ENCODE data around the gene PLAGL1. TPM values are rescaled to one million over a fixed set of nuclear protein-coding genes. Genes with fewer than 3 reads are reported as not detected.
"Not testable (repeated sequence)": the region's sequence is repeated elsewhere in the genome, so short reads cannot be mapped to it uniquely, and the experiment has no call there.

PLAGL1 gene
- total and polyA plus RNA-seq, 7 donors, result 2.5 to 15.4 (median 3.3) TPM

- 11 to 15% (median 13%) methylated on average over 8 of the region's 8 CpGs for WGBS, 3 donors
- Histone ChIP-seq H3K36me3 (ENCODE audit: insufficient read depth in 1 of 2, low read depth in 1 of 2) (no peaks in the 10 kb centered on the region), H3K9me3 (peaks cover 7% of the 10 kb centered on the region), H3K4me3 (no peak overlapping the region), H3K27ac (no peak overlapping the region), H3K4me1 (no peaks in the 10 kb centered on the region), H3K27me3 (ENCODE audit: insufficient read depth in 3 of 3, low read length in 2 of 3) (peaks cover 0 to 3% (median 0%) of the 10 kb centered on the region in 3 donors)
- peak in 2 of 4 donors; percentile 47 to 69 for ATAC-seq
- intact Hi-C loops (cut with DNase I), result loop anchor here in 1 of 2 donors (1.0 to 5.0 kb wide), 3 partner anchors 73 to 438 kb away; no protein-coding TSS in a partner anchor
- TF ChIP-seq, protein P1, sequence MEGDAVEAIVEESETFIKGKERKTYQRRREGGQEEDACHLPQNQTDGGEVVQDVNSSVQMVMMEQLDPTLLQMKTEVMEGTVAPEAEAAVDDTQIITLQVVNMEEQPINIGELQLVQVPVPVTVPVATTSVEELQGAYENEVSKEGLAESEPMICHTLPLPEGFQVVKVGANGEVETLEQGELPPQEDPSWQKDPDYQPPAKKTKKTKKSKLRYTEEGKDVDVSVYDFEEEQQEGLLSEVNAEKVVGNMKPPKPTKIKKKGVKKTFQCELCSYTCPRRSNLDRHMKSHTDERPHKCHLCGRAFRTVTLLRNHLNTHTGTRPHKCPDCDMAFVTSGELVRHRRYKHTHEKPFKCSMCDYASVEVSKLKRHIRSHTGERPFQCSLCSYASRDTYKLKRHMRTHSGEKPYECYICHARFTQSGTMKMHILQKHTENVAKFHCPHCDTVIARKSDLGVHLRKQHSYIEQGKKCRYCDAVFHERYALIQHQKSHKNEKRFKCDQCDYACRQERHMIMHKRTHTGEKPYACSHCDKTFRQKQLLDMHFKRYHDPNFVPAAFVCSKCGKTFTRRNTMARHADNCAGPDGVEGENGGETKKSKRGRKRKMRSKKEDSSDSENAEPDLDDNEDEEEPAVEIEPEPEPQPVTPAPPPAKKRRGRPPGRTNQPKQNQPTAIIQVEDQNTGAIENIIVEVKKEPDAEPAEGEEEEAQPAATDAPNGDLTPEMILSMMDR (IDR thresholded peaks at IDR 0.05), result peak; percentile 94
- peak; percentile 72 to 81 for DNase-seq
Observed at GRCh38 chr6:144013486-144013909, 5.4 kb upstream of the PLAGL1 start.

GRCh38 chr6:144012534-144012933 is 4.5 kb upstream of the PLAGL1 start:
- no peak for ATAC-seq
- TF ChIP-seq, protein P1 (IDR thresholded peaks at IDR 0.05), result no peak
- Histone ChIP-seq H3K27ac (no peak overlapping the region), H3K27me3 (ENCODE audit: insufficient read depth in 3 of 3, low read length in 2 of 3) (no peaks in the 10 kb centered on the region), H3K36me3 (ENCODE audit: insufficient read depth in 1 of 2, low read depth in 1 of 2) (no peaks in the 10 kb centered on the region), H3K9me3 (peaks cover 7% of the 10 kb centered on the region), H3K4me3 (no peak overlapping the region), H3K4me1 (no peaks in the 10 kb centered on the region)
- WGBS, 3 donors, result 43 to 69% (median 55%) methylated on average over 1 of the region's 1 CpG
- DNase-seq, result no peak
- intact Hi-C loops (cut with DNase I), result loop anchor here in 1 of 2 donors (2.0 to 5.0 kb wide), 2 partner anchors 72 to 165 kb away; no protein-coding TSS in a partner anchor

GRCh38 chr6:144009628-144010027 is 1.6 kb upstream of the PLAGL1 start:
- WGBS, 3 donors, result 89 to 100% (median 95%) methylated on average over 2 of the region's 2 CpGs
- not testable (repeated sequence) for H3K36me3 ChIP-seq (ENCODE audit: insufficient read depth in 1 of 2, low read depth in 1 of 2); DNase-seq; H3K9me3 ChIP-seq; H3K27me3 ChIP-seq (ENCODE audit: insufficient read depth in 3 of 3, low read length in 2 of 3); H3K4me1 ChIP-seq; H3K27ac ChIP-seq; H3K4me3 ChIP-seq; ATAC-seq
- intact Hi-C loops (cut with DNase I), result loop anchor here in 1 of 2 donors (5.0 kb wide), 1 partner anchor 162 kb away; no protein-coding TSS in a partner anchor

GRCh38 chr6:144008846-144009245 is 787 bp upstream of the PLAGL1 start:
- intact Hi-C loops (cut with DNase I), result no loop called here
- TF ChIP-seq, protein P1 (IDR thresholded peaks at IDR 0.05), result no peak
- no peak overlapping the region for H3K27ac ChIP-seq

GRCh38 chr6:144007478-144008119 is 460 bp downstream of the PLAGL1 start:
- DNase-seq, result no peak
- Histone ChIP-seq H3K36me3 (ENCODE audit: insufficient read depth in 1 of 2, low read depth in 1 of 2) (no peaks in the 10 kb centered on the region), H3K9me3 (peaks cover 7% of the 10 kb centered on the region), H3K4me1 (no peaks in the 10 kb centered on the region), H3K4me3 (peak overlapping the region; percentile 72), H3K27ac (peak overlapping the region; percentile 63), H3K27me3 (ENCODE audit: insufficient read depth in 3 of 3, low read length in 2 of 3) (no peaks in the 10 kb centered on the region)
- whole genome bisulfite sequencing, 3 donors, result 52 to 56% (median 56%) methylated on average over 41 to 52 of the region's 52 CpGs
- intact Hi-C loops (cut with DNase I), result no loop called here
- ATAC-seq, result peak; percentile 39 to 61 (median 48)
- TF ChIP-seq, protein P1 (IDR thresholded peaks at IDR 0.05), result no peak

More at GRCh38 chr6:144008846-144009245, 787 bp upstream of the PLAGL1 start:
- peaks cover 7% of the 10 kb centered on the region for H3K9me3 ChIP-seq
- DNase-seq, result no peak
- H3K36me3 ChIP-seq (ENCODE audit: insufficient read depth in 1 of 2, low read depth in 1 of 2), result no peaks in the 10 kb centered on the region
- 77 to 88% (median 77%) methylated on average over 9 of the region's 9 CpGs for WGBS, 3 donors
- no peaks in the 10 kb centered on the region for H3K27me3 ChIP-seq (ENCODE audit: insufficient read depth in 3 of 3, low read length in 2 of 3)
- no peak for ATAC-seq
- peak overlapping the region; percentile 72 for H3K4me3 ChIP-seq
- H3K4me1 ChIP-seq, result no peaks in the 10 kb centered on the region

All from psoas muscle (tissue), 8 donors.